BJ (cell line): ENCODE results near the gene RSPRY1. TPM values are rescaled to one million over a fixed set of nuclear protein-coding genes. Genes with fewer than 3 reads are reported as not detected.

Source experiments
- CTCF ChIA-PET: fragments of 350-600 bp; formaldehyde crosslinking; extraction: SDS; loops from one replicate; lab custom pipeline; 2021; ENCODE audit warnings: antibody characterized with exemption, inconsistent platforms; lab: Yijun Ruan, JAX
- POLR2A ChIA-PET: fragments of 300-600 bp; sonication (Branson Sonifier 250); formaldehyde crosslinking; extraction: SDS; loops from one replicate; lab custom pipeline; 2021; ENCODE audit warnings: antibody characterized with exemption; lab: Charles Lee
- DNase-seq: peaks from one replicate; pipeline ENCODE4 v3.0.0-alpha.2; 2011; ENCODE audit warnings: low read depth
- H3K27me3 ChIP-seq: 2 replicates; pipeline ENCODE4 v1.6.0; 2011; ENCODE audit warnings: low read length; ENCODE audit not compliant: control insufficient read depth, insufficient read depth
- H3K36me3 ChIP-seq: 2 replicates; pipeline ENCODE4 v1.5.1; 2011; ENCODE audit warnings: low read length; ENCODE audit not compliant: control insufficient read depth, insufficient read depth
- H3K4me3 ChIP-seq: 2 replicates; pipeline ENCODE4 v1.5.1; 2011; ENCODE audit warnings: low read depth, mild to moderate bottlenecking, control low read depth, low read length
- polyA plus RNA-seq: library from polyadenylated mRNA; depleted of rRNA; stranded (reverse); fragments of >200 nt; gene quantifications from 2 replicates; pipeline ENCODE4 v1.2.3, GENCODE V29; 2011
- TF ChIP-seq, protein P1 (sequence below): IDR thresholded peaks from 2 replicates; pipeline ENCODE4 v1.5.1; 2011; ENCODE audit warnings: low read depth, mild to moderate bottlenecking, control low read depth, inconsistent platforms, low read length, moderate library complexity; ENCODE audit not compliant: insufficient read depth

The RSPRY1 gene
- polyA plus RNA-seq, 1 experiment = 29.7 TPM

DNA sequence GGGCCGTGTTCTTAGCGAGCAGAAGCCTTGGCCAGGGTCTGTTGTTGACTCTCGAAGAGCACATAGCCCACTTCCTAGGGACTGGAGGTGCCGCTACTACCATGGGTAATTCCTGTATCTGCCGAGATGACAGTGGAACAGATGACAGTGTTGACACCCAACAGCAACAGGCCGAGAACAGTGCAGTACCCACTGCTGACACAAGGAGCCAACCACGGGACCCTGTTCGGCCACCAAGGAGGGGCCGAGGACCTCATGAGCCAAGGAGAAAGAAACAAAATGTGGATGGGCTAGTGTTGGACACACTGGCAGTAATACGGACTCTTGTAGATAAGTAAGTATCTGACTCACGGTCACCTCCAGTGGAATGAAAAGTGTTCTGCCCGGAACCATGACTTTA is 18.5 kb downstream of the RSPRY1 start:
- peaks cover 7% of the 10 kb centered on the region for H3K36me3 ChIP-seq
- POLR2A ChIA-PET = no interaction called here
- CTCF ChIA-PET = interaction anchor here (1.6 kb wide), 1 partner anchor 10 kb away, joined by 7 read pairs; no protein-coding TSS in a partner anchor
- no peaks in the 10 kb centered on the region for H3K27me3 ChIP-seq
- H3K4me3 ChIP-seq = no peak overlapping the region
- no peak for DNase-seq
- TF ChIP-seq, protein P1, sequence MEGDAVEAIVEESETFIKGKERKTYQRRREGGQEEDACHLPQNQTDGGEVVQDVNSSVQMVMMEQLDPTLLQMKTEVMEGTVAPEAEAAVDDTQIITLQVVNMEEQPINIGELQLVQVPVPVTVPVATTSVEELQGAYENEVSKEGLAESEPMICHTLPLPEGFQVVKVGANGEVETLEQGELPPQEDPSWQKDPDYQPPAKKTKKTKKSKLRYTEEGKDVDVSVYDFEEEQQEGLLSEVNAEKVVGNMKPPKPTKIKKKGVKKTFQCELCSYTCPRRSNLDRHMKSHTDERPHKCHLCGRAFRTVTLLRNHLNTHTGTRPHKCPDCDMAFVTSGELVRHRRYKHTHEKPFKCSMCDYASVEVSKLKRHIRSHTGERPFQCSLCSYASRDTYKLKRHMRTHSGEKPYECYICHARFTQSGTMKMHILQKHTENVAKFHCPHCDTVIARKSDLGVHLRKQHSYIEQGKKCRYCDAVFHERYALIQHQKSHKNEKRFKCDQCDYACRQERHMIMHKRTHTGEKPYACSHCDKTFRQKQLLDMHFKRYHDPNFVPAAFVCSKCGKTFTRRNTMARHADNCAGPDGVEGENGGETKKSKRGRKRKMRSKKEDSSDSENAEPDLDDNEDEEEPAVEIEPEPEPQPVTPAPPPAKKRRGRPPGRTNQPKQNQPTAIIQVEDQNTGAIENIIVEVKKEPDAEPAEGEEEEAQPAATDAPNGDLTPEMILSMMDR = no peak

GRCh38 chr16:57208926-57209325 is 22.8 kb downstream of the RSPRY1 start:
- CTCF ChIA-PET = no interaction called here
- POLR2A ChIA-PET = no interaction called here

DNA sequence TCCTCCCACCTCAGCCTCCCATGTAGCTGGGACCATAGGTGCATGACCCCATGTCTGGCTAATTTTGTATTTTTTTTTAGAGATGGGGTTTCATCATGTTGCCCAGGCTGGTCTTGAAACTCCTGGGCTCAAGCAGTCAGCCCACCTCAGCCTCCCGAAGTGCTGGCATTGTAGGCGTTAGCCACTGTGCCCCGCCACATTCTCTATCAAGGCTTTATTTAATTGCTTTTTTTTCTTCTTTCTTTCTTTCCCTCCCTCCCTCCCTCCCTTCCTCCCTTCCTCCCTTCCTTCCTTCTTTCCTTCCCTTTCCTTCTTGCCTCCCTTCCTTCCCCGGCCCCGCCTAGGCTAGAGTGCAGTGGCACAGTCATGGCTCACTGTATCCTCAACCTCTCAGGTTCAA is 23.7 kb downstream of the RSPRY1 start:
- Histone ChIP-seq H3K36me3 (peaks cover 9% of the 10 kb centered on the region), H3K4me3 (no peak overlapping the region), H3K27me3 (no peaks in the 10 kb centered on the region)
- ChIA-PET POLR2A (no interaction called here), CTCF (no interaction called here)
- TF ChIP-seq, protein P1 = no peak
- DNase-seq = no peak

More at GRCh38 chr16:57208926-57209325, 22.8 kb downstream of the RSPRY1 start:
- TF ChIP-seq, protein P1 = no peak
- Histone ChIP-seq H3K4me3 (no peak overlapping the region), H3K27me3 (no peaks in the 10 kb centered on the region), H3K36me3 (peaks cover 9% of the 10 kb centered on the region)
- DNase-seq = no peak

GRCh38 chr16:57213462-57213861 is 27.3 kb downstream of the RSPRY1 start:
- ChIA-PET POLR2A (no interaction called here), CTCF (interaction anchor here (1.1 to 1.6 kb wide), 3 partner anchors 10 to 20 kb away, joined by 3 to 4 read pairs (median 3); no protein-coding TSS in a partner anchor)
- DNase-seq = no peak
- Histone ChIP-seq H3K36me3 (peaks cover 15% of the 10 kb centered on the region), H3K4me3 (no peak overlapping the region), H3K27me3 (no peaks in the 10 kb centered on the region)
- TF ChIP-seq, protein P1 = no peak

DNA sequence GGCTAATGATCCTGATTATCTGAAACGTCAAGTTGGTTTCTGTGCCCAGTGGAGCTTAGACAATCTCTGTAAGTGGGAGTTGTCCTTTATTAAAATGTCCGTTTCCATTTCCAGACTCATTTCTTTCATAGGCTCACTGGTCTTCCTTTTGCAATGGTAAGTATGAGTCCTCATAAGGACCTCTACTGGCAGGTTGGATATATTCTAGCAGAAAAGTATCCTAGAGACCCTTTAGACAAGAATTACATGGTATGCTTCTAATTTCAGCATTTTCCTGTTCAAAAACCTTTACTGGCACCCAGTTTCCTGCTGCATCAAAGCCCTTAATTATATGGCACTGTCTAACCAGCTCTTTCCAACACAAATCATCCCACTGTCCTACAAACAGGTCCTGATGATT is 30.8 kb downstream of the RSPRY1 start:
- TF ChIP-seq, protein P1 = no peak
- H3K27me3 ChIP-seq = no peaks in the 10 kb centered on the region
- peaks cover 16% of the 10 kb centered on the region for H3K36me3 ChIP-seq
- POLR2A ChIA-PET = no interaction called here
- H3K4me3 ChIP-seq = no peak overlapping the region
- CTCF ChIA-PET = no interaction called here
- no peak for DNase-seq
